ENCODE measurements around the gene MAP7D2.

GRCh38 chrX:20056704-20057103 lies 60.0 kb downstream of the MAP7D2 start:
- TF ChIP-seq ZNF18 (CRISPR knock-in tag; IDR thresholded peaks at IDR 0.05; ENCODE audit: insufficient replicate concordance) = no peak
- TF ChIP-seq ATF3 (CRISPR knock-in tag; IDR thresholded peaks at IDR 0.05) = no peak
- no peak for TF ChIP-seq TERF1 (CRISPR knock-in tag; IDR thresholded peaks at IDR 0.05)
- no peak for TF ChIP-seq ZSCAN20 (CRISPR knock-in tag; IDR thresholded peaks at IDR 0.05; ENCODE audit: borderline replicate concordance)
- TF ChIP-seq ZNF556 (CRISPR knock-in tag; IDR thresholded peaks at IDR 0.05; ENCODE audit: borderline replicate concordance) = no peak
- no peak for TF ChIP-seq CHD4 (IDR thresholded peaks at IDR 0.05; ENCODE audit: borderline replicate concordance, low read length)
- no peak for TF ChIP-seq EP300 (IDR thresholded peaks at IDR 0.05; ENCODE audit: low read depth in 2 of 2, low read length in 2 of 2)
- no peak for TF ChIP-seq EP300 (CRISPR knock-in tag; IDR thresholded peaks at IDR 0.05; ENCODE audit: borderline replicate concordance)

Measured in HepG2 (cell line).